Panc1 (cell line): ENCODE measurements around the gene LRBA. TPM values are rescaled to one million over a fixed set of nuclear protein-coding genes. Genes with fewer than 3 reads are reported as not detected.
"Not testable (repeated sequence)": the region's sequence is repeated elsewhere in the genome, so short reads cannot be mapped to it uniquely, and the experiment has no call there.

Experiments used
- ATAC-seq: fragments of 200-7000 bp; cut with Tn5 transposase; 2 replicates; pipeline ENCODE4 v1.9.1; 2020; ENCODE audit warnings: mild to moderate bottlenecking, moderate library complexity
- BruUV-seq: library from RNA; stranded (reverse); fragments of 400-500 nt; replicated peaks from 2 replicates; lab custom pipeline; 2021; lab: Mats Ljungman, UMichigan
- CTCF ChIA-PET: fragments of 300-600 bp; sonication (Branson Sonifier 250); formaldehyde crosslinking; loops from one replicate; lab custom pipeline; 2022; ENCODE audit warnings: antibody characterized with exemption; lab: Charles Lee
- POLR2A ChIA-PET: fragments of 300-600 bp; sonication (Branson Sonifier 250); formaldehyde crosslinking; loops from one replicate; lab custom pipeline; 2022; ENCODE audit warnings: antibody characterized with exemption; lab: Charles Lee
- DNase-seq: peaks from one replicate; pipeline ENCODE4 v3.0.0-alpha.2; 2010; ENCODE audit warnings: low read depth, low spot score
- H3K27ac ChIP-seq: 2 replicates; pipeline ENCODE4 v1.5.1; 2011; ENCODE audit warnings: mild to moderate bottlenecking, low read length, inconsistent platforms
- H3K27me3 ChIP-seq: fragments of 200-500 bp; sonication (Bioruptor generic); 2 replicates; pipeline ENCODE4 v1.6.0; 2014; ENCODE audit warnings: low read length, inconsistent platforms; ENCODE audit not compliant: control insufficient read depth, insufficient read depth
- H3K36me3 ChIP-seq: fragments of 200-500 bp; sonication (Bioruptor generic); 2 replicates; pipeline ENCODE4 v1.5.1; 2014; ENCODE audit warnings: inconsistent platforms, mild to moderate bottlenecking, low read length, moderate library complexity; ENCODE audit not compliant: control insufficient read depth, insufficient read depth
- H3K4me1 ChIP-seq: 2 replicates; pipeline ENCODE4 v1.5.1; 2011; ENCODE audit warnings: inconsistent platforms, mild to moderate bottlenecking, low read length, moderate library complexity; ENCODE audit not compliant: control insufficient read depth, insufficient read depth
- H3K4me3 ChIP-seq, 2 experiments: 2 replicates each; pipeline ENCODE4 v1.5.1; 2011 to 2012; ENCODE audit warnings: low read depth in 2 of 2, low read length in 2 of 2, mild to moderate bottlenecking in 2 of 2, inconsistent platforms in 1 of 2, moderate library complexity in 1 of 2
- H3K9me3 ChIP-seq: fragments of 200-500 bp; sonication (Bioruptor generic); 2 replicates; pipeline ENCODE4 v1.5.1; 2014; ENCODE audit warnings: low read depth, mild to moderate bottlenecking, inconsistent platforms, low read length, moderate library complexity; ENCODE audit not compliant: control insufficient read depth, insufficient read depth
- POLR2AphosphoS5 ChIP-seq: IDR thresholded peaks from 2 replicates; pipeline ENCODE4 v1.6.1; 2012; ENCODE audit warnings: mild to moderate bottlenecking, low read depth, low read length, moderate library complexity
- SIN3A ChIP-seq: IDR thresholded peaks from 2 replicates; pipeline ENCODE4 v1.6.1; 2012; ENCODE audit warnings: low read depth, mild to moderate bottlenecking, low read length, moderate library complexity, borderline replicate concordance; ENCODE audit not compliant: insufficient read depth
- TCF7L2 ChIP-seq: IDR thresholded peaks from 2 replicates; pipeline ENCODE4 v1.6.1; 2011; ENCODE audit warnings: mild to moderate bottlenecking, low read depth, low read length, inconsistent platforms
- in situ Hi-C: cut with HindIII; loops from 2 replicates; pipeline ENCODE4 v1.10.0; 2016; ENCODE audit warnings: low sequenced_read_pairs, low pct_unique_long_range_greater_than_20kb
- intact Hi-C: fragments of 100-400 bp; cut with micrococcal nuclease; formaldehyde crosslinking; loops from one replicate; pipeline ENCODE4 v1.10.0; 2022; ENCODE audit not compliant: unreplicated experiment
- total RNA-seq: library from RNA; stranded (reverse); gene quantifications from one replicate; pipeline ENCODE4 v1.2.1, GENCODE V29; 2021; ENCODE audit not compliant: unreplicated experiment
- TF ChIP-seq, protein P1 (sequence below): fragments of 450-650 bp; IDR thresholded peaks from 2 replicates; pipeline ENCODE4 v1.5.1; 2017; ENCODE audit warnings: mild to moderate bottlenecking
- TF ChIP-seq, protein P2 (sequence below), 2 experiments: IDR thresholded peaks; 2 replicates each; pipeline ENCODE4 v1.6.1; 2011 to 2012; ENCODE audit warnings: low read depth in 2 of 2, control low read depth in 1 of 2, low read length in 1 of 2, mild to moderate bottlenecking in 1 of 2, moderate library complexity in 1 of 2; ENCODE audit not compliant: insufficient read depth in 1 of 2

LRBA gene
- total RNA-seq, 1 experiment from 2014 or later: 26.4 TPM

DNA sequence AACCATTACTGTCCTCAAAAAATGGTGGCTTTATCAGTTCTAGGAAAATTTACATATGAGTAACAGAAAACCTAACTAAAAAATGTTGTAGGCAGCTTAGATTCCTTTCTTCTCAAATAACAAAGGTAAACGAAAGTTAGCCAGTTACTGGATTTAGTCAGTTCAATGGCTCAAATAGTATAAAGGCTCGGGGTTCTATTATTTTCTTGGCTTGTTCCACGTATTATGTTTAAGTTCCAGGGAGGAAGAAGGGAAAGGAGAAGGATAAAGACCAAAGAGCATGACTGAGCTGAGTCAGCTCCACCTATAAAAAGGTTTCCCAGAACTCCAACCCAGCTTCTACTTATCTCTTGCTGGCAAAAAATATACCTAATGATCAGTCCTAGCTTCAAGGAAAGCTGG lies 474.1 kb downstream of the LRBA start:
- in situ Hi-C loops (no loop called here), intact Hi-C loops (no loop called here)
- TF ChIP-seq, protein P1, sequence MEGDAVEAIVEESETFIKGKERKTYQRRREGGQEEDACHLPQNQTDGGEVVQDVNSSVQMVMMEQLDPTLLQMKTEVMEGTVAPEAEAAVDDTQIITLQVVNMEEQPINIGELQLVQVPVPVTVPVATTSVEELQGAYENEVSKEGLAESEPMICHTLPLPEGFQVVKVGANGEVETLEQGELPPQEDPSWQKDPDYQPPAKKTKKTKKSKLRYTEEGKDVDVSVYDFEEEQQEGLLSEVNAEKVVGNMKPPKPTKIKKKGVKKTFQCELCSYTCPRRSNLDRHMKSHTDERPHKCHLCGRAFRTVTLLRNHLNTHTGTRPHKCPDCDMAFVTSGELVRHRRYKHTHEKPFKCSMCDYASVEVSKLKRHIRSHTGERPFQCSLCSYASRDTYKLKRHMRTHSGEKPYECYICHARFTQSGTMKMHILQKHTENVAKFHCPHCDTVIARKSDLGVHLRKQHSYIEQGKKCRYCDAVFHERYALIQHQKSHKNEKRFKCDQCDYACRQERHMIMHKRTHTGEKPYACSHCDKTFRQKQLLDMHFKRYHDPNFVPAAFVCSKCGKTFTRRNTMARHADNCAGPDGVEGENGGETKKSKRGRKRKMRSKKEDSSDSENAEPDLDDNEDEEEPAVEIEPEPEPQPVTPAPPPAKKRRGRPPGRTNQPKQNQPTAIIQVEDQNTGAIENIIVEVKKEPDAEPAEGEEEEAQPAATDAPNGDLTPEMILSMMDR: no peak
- H3K27ac ChIP-seq: no peak overlapping the region
- ATAC-seq (no peak), DNase-seq (no peak)
- no TSS peak for BruUV-seq
- H3K4me3 ChIP-seq: no peak overlapping the region
- H3K9me3 ChIP-seq: no peaks in the 10 kb centered on the region
- ChIA-PET CTCF (no interaction called here), POLR2A (no interaction called here)
- H3K36me3 ChIP-seq: no peaks in the 10 kb centered on the region
- no peaks in the 10 kb centered on the region for H3K27me3 ChIP-seq
- no peaks in the 10 kb centered on the region for H3K4me1 ChIP-seq

DNA sequence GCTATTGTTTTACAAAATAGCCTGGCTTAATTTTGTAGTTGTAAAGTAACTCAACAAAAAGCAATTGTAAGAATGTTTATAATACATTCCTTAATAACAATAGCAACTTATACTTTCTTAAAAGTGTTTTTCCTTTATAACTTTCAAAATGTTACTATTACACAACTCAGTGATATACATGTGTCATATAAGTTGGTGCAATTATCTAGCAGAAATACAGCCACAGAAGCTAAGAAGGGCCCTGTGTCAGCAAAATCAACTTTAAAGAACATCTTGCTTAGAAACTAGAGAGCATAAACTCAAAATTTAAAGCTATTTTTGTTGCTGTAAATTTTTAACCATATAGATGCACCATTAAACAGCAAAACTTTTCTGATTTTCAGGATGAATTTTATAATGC lies 474.5 kb downstream of the LRBA start:
- Histone ChIP-seq H3K36me3 (no peaks in the 10 kb centered on the region), H3K4me3 (no peak overlapping the region), H3K27me3 (no peaks in the 10 kb centered on the region), H3K9me3 (no peaks in the 10 kb centered on the region), H3K4me1 (no peaks in the 10 kb centered on the region), H3K27ac (no peak overlapping the region)
- ChIA-PET CTCF (no interaction called here), POLR2A (no interaction called here)
- ATAC-seq (no peak), DNase-seq (no peak)
- BruUV-seq: no TSS peak
- TF ChIP-seq, protein P1: no peak
- TF ChIP-seq POLR2AphosphoS5 (no peak), SIN3A (no peak), TCF7L2 (no peak)
- TF ChIP-seq, protein P2, sequence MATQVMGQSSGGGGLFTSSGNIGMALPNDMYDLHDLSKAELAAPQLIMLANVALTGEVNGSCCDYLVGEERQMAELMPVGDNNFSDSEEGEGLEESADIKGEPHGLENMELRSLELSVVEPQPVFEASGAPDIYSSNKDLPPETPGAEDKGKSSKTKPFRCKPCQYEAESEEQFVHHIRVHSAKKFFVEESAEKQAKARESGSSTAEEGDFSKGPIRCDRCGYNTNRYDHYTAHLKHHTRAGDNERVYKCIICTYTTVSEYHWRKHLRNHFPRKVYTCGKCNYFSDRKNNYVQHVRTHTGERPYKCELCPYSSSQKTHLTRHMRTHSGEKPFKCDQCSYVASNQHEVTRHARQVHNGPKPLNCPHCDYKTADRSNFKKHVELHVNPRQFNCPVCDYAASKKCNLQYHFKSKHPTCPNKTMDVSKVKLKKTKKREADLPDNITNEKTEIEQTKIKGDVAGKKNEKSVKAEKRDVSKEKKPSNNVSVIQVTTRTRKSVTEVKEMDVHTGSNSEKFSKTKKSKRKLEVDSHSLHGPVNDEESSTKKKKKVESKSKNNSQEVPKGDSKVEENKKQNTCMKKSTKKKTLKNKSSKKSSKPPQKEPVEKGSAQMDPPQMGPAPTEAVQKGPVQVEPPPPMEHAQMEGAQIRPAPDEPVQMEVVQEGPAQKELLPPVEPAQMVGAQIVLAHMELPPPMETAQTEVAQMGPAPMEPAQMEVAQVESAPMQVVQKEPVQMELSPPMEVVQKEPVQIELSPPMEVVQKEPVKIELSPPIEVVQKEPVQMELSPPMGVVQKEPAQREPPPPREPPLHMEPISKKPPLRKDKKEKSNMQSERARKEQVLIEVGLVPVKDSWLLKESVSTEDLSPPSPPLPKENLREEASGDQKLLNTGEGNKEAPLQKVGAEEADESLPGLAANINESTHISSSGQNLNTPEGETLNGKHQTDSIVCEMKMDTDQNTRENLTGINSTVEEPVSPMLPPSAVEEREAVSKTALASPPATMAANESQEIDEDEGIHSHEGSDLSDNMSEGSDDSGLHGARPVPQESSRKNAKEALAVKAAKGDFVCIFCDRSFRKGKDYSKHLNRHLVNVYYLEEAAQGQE (IDR thresholded peaks at IDR 0.05; ENCODE audit: insufficient read depth in 1 of 2, low read depth in 2 of 2, low read length in 1 of 2): no peak
- intact Hi-C loops: no loop called here
- in situ Hi-C loops: no loop called here

DNA sequence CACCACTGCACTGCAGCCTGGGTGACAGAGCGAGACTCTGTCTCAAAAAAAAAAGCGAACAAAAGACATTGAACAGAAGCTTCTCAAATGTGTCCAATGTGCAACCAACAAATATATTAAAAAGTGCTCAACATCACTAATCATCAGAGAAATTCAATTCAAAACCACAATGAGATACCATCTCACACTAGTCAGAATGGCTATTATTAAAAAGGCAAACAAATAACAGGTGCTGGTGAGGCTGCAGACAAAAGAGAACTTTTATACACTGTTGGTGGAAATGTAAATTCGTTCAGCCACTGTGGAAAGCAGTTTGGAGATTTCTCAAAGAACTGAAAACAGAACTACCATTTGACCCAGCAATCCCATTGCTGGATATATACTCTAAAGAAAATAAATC lies 477.2 kb downstream of the LRBA start:
- intact Hi-C loops, ATAC-seq, H3K4me1 ChIP-seq, CTCF ChIA-PET, DNase-seq, in situ Hi-C loops, H3K36me3 ChIP-seq, H3K4me3 ChIP-seq, BruUV-seq, H3K27me3 ChIP-seq, POLR2A ChIA-PET, H3K27ac ChIP-seq, H3K9me3 ChIP-seq: not testable (repeated sequence)
